GM15510 (cell line): Measurements from ENCODE around the gene CALR3.

Experiments
- POLR2A ChIP-seq: IDR thresholded peaks from 3 replicates; pipeline ENCODE4 v1.6.1; 2011; ENCODE audit warnings: borderline replicate concordance; ENCODE audit not compliant: insufficient read length; ENCODE audit errors: extremely low read depth

CALR3 gene

DNA sequence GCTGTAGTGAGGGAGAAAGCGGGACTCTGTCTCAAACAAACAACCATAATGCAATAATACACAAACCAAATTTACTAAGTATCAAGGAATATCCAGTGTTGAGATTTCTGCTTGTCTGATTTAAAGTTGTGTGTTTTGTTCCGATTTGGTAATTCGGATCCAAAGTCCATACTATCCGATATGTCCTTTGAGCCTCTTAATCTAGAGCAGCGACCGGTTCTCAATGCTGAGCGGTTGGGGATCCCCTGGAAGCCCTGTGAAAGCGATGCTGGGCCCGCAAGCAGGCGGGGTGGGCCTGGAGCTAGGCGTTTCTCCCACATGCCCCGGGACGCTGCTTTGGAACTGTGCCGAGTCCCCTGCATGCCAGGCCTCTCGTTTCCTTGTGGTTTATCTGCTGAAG is 20.4 kb upstream of the CALR3 start:
- no peak for TF ChIP-seq POLR2A

DNA sequence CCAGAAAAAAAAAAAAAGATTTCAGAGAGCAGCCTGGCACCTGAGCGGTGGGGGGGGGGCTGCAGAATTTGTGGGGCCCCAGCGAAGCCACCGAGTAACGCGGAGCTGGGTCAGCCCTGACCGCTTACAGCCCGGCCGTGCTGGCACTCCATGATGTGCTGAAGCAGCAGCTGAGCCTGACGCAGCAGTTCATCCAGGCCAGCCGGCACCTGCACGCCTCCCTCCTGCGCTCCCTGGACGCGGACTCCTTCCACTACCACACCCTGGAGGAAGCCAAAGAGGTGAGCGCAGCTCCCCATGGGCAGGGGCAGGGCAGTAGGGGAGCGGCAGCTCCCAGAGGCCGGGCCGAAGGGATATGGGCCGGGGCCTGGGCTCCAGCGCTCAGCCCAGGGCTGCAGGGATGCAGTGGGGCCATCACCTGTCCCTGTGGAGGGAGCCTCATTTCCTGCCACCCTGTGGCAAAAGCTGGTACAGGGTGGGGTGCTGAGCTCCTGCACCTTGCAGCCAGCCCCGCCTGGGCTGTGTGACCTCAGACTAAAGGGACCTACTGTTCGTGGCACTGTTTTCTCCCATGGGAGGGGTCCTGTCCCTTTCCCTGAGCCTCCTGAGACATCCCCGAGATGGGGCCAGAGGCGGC is 18.5 kb upstream of the CALR3 start:
- TF ChIP-seq POLR2A = no peak

DNA sequence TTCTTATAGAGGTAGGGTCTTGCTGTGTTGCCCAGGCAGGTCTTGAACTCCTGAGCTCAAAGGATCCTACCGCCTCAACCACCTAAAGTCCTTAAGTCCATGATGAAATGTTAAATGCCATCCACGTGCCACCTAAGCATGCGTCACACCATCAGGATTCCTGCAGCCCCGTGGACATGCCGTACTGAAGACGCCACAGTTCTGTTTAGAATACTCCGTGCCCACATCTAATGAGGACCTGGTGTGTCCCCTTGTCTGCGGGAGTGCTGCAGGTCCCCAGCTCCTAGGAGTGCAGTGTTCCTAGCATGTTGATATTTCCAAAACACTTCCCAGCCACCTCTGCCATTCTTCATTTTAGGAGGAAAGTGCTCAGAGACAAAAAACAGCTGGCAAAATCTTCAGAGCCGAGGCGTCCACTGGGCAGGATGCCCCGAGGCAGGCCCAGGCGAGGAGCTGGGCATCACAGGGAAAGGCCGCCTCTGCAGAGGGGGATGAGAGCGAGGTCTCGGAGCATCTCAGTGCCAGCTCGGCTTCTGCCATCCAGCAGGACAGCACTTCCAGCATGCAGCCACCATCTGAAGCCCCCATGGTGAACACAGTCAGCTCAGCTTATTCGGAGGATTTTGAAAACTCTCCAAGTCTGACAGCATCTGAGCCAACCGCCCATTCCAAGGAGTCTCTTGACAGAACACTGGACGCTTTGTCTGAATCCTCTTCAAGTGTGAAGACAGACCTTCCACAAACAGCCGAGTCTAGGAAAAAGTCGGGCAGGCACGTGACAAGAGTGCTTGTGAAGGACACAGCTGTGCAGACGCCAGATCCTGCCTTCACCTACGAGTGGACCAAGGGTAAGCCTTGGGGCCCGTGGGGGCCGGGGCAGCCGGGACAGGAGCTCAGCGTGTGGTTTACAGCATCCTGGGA is 13.4 kb upstream of the CALR3 start:
- no peak for TF ChIP-seq POLR2A

DNA sequence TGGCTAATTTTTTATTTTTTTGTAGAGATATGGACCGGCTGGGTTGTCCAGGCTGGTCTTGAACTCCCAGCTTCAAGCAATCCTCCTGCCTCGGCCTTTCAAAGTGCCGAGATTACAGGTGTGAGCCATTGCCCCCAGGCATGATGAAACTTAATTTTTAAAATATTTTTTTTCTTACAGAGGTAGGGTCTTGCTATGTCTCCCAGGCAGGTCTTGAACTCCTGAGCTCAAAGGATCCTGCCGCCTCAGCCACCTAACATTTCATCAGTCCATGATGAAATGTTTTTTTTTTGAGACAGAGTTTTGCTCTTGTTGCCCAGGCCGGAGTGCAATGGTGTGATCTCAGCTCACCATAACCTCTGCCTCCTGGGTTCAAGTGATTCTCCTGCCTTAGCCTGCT is 12.6 kb upstream of the CALR3 start:
- TF ChIP-seq POLR2A = no peak

DNA sequence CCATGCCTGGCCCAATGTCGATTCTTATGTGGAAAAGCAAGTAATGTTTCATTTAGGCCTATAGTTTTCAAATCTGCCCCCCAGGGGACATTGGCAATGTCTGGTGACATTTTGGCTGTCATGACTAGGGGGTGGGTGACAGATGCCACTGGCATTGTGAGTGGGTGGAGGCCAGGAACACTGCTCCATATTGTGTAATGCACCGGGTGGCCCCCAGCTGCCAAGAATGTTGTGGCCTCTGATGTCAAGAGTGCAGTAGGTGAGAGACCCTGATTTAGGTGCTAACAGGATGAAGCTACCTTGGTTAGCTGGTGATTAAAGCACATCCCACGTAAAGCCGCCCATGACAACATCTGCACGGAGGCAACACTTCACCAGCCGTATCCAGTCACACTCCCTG is 11.0 kb upstream of the CALR3 start:
- no peak for TF ChIP-seq POLR2A

DNA sequence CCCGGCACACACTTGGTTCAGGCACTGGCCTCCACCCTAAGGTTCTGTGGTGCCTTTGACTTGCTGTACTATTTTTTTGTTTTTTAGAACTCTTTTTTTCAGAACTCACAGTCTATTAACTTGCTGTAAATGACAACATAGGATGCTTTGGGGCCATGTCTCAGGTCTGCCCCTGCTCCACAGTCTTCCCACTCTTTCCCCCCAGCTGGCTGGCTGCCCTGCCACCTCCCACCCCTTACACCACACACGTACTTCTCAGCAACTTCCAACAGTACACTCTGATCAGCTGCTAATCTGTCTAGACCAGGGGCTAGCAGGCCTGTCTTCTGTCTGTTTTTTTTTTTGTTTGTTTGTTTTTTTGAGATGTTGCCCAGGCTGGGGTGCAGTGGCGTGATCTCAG is 8.3 kb upstream of the CALR3 start:
- TF ChIP-seq POLR2A = no peak

DNA sequence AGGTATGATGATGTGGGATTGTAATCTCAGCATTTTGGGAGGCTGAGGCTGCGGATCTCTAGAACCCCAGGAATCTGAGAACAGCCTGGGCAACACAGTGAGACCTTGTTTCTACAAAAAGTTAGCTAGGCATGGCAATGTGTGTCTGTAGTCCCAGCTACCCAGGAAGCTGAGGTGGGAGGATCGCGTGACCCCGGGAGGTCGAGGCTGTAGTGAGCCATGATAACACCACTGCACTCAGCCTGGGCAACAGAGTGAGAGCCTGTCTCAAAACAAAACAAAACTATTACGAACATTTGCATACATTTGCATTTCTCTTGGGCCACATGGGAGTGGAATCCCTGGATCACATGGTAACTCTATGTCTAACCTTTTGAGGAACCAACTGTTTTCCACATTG is 1.9 kb upstream of the CALR3 start:
- no peak for TF ChIP-seq POLR2A

DNA sequence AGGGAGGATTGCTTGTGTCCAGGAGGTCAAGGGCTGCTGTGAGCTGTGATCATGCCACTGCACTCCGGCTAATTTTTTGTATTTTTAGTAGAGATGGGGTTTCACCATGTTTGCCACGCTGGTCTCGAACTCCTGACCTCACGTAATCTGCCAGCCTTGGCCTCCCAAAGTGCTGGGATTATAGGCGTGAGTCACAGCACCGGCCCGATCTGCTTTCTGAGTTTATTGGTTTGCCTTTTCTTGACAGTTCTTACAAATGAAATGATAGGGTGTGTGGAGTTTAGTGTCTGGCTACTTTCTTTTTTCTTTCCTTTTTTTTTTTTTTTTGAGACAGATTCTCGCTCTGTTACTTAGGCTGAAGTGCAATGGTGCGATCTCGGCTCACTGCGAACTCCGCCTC is 1.1 kb upstream of the CALR3 start:
- no peak for TF ChIP-seq POLR2A

DNA sequence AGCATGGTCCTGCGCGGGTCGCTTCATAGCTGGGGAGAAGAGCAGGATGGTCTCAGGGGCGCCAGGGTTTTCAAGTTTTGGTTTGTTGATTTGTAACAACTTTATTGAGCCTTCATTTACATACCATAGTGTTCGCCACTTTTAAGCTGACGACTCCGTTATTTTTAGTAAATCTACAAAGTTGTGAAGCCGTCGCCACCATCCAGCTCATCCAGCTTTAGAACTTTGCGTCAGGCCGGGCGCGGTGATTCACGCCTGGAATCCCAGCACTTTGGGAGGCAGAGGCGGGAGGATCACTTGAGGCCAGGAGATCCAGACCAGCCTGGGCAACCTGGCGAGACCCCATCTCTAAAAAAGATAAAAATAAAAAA is 631 bp upstream of the CALR3 start:
- TF ChIP-seq POLR2A = no peak

DNA sequence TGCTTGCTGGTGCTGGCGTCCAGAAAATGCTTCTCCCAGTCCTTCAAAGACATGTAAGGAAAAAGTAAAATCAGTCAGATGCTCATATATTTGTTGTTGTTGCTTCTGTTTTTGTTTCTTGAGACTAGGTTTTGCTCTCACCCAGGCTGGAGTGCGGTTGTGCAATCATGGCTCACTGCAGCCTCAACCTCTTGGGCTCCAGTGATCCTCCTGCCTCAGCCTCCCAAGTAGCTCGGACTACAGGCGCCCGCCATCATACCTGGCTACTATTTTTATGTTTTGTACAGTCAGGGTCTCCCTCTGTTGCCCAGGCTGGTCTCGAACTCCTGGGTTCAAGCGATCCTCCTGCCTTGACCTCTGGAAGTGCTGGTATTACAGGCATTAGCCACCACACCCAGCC is 13.2 kb downstream of the CALR3 start:
- TF ChIP-seq POLR2A = no peak

DNA sequence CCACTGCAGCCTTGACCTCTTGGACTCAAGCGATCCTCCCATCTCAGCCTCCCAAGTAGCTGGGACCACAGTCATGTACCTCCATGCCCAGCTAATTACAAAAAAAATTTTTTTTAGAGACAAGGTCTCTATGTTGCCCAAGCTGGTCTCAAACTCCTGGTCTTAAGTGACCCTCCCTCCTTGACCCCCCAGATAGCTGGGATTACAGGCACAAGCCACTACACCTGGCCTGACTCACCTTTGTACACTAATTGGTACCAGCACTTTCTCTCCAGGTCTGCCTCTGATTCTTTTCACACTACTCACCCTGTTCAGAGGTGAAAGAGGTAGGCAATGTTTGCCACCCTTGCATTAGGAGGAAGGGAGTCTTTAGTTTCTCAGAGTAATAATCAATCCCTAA is 18.7 kb downstream of the CALR3 start:
- no peak for TF ChIP-seq POLR2A

DNA sequence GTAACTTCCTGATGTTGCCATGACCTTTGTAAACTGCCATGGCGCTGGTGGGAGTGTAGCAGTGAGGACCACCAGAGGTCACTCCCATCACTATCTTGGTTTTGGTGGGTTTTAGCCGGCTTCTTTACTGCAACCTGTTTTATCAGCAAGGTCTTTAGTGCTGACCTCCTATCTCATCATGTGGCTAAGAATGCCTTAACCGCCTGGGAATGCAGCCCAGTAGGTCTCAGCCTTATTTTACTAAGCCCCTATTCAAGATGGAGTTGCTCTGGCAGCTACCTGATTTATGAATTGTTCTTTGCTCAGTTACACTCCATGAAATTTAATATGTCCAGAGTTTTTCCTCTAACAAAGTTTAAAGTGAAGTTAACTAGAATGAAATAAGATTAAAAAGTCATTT is 19.6 kb downstream of the CALR3 start:
- TF ChIP-seq POLR2A = no peak

DNA sequence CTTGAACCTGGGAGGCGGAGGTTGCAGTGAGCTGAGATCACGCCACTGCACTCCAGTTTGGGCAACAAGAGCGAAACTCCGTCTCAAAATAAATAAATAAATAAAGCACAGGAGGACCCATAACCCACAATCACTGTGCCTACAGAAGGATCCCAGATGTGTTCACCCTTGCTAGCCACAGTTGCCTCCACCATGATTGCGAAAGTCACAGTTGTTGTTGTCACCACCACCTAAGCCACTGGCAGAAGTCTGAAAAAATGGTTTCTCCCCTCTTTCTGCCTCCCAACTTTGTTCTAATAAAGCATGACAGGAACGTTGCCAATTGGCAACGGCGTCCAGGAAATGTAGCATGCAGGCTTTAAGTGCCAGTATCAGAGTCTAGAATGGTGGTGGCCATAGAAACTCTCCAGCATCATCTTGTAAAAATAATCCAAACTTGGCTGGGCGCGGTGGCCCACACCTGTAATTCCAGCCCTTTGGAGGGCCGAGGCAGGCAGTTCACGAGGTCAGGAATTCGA is 22.0 kb downstream of the CALR3 start:
- TF ChIP-seq POLR2A = no peak

DNA sequence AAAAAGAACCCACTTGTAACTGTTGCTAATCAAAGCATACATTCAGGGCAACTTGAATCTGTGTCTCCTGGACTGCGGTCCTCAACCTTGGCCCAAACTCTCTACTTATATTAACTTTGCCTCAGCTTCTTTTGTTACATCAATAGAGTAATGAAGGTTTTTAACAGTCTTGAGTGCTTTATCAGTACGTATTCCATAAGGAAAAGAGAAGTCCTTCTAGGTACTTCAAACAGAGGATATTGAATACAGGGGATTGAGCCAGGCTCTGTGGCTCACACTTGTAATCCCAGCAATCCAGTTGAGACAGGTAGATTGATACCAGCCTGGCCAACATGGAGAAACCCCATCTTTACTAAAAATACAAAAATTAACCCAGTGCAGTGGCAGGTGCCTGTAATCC is 23.0 kb downstream of the CALR3 start:
- no peak for TF ChIP-seq POLR2A

DNA sequence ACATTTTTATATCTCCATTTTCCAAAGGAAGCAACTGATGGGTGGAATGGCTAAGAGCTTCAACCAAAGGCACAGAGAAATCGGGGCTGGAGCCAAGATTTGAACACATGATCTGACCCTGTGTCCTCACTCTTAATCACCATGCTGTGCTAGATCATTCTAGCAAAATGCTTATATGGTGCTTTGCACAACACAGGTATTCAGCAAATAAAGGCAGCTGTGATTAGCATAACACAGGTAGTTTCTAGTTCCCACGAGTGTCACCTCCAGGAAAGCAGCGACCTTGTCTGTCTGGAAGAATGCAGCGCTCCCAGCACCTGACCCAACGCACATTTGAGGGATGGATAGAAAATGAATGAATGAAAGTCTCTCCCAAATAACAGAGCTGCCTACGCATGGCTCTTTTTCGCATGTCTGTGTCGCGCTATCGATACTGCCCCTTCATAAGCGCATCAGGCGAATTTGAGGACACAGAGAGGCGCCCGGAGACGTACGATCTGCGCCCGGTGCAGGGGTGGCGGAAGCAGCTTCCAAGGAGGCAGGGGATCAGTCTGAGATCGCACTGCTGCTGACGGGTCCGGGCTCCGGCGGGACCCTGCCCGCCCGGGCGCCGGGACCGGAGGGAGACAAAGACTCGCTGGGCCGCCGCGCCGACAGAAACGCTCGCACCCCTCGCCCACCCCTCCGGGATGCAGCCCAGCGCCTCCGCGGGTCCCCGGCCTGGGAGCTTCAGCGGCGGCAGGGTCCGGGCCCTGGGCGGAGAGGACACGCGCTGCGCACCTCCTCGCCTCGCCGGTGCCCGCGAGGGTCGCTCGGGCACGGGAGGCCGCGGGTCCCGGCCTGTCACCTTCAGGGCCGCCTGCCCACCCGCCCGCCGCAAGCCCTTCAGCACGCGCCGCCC is 24.8 kb downstream of the CALR3 start:
- no peak for TF ChIP-seq POLR2A
